Ishikawa (cell line): ENCODE measurements around the gene DTX3.

ENCODE experiments used
- CEBPB ChIP-seq: IDR thresholded peaks from 2 replicates; pipeline ENCODE4 v1.6.1; 2012
- CREB1 ChIP-seq: IDR thresholded peaks from 2 replicates; pipeline ENCODE4 v1.6.1; 2012; ENCODE audit warnings: low read depth
- EP300 ChIP-seq: IDR thresholded peaks from 2 replicates; pipeline ENCODE4 v1.6.1; 2012; ENCODE audit warnings: borderline replicate concordance
- MAX ChIP-seq: IDR thresholded peaks from 2 replicates; pipeline ENCODE4 v1.6.1; 2012
- NFIC ChIP-seq: IDR thresholded peaks from 2 replicates; pipeline ENCODE4 v1.6.1; 2012
- RAD21 ChIP-seq: IDR thresholded peaks from 2 replicates; pipeline ENCODE4 v1.6.1; 2012; ENCODE audit warnings: low read depth
- REST ChIP-seq: IDR thresholded peaks from 2 replicates; pipeline ENCODE4 v1.6.1; 2012; ENCODE audit warnings: low read depth, mild to moderate bottlenecking
- TAF1 ChIP-seq: IDR thresholded peaks from 2 replicates; pipeline ENCODE4 v1.6.1; 2012; ENCODE audit warnings: low read depth, mild to moderate bottlenecking
- TCF12 ChIP-seq: IDR thresholded peaks from 2 replicates; pipeline ENCODE4 v1.6.1; 2012; ENCODE audit warnings: low read depth
- YY1 ChIP-seq: IDR thresholded peaks from 2 replicates; pipeline ENCODE4 v1.6.1; 2012; ENCODE audit warnings: low read depth
- ZBTB7A ChIP-seq: IDR thresholded peaks from 2 replicates; pipeline ENCODE4 v1.6.1; 2012; ENCODE audit warnings: low read depth

- TF ChIP-seq EP300: no peak
- no peak for TF ChIP-seq RAD21
- TF ChIP-seq MAX: no peak
- no peak for TF ChIP-seq ZBTB7A
- no peak for TF ChIP-seq YY1
- TF ChIP-seq TCF12: no peak
- no peak for TF ChIP-seq NFIC
- no peak for TF ChIP-seq CEBPB
- TF ChIP-seq REST: no peak
- no peak for TF ChIP-seq CREB1
- TF ChIP-seq TAF1: no peak
Measured at GRCh38 chr12:57640175-57641042, 35.8 kb downstream of the DTX3 start.
